BJ (cell line): Measurements from ENCODE around the gene CLSTN2. TPM values are rescaled to one million over a fixed set of nuclear protein-coding genes. Genes with fewer than 3 reads are reported as not detected.
A peak's percentile ranks its signal among the peaks of the same experiment; 100 is the strongest.

ENCODE experiments used
- CTCF ChIA-PET: fragments of 350-600 bp; formaldehyde crosslinking; extraction: SDS; loops from one replicate; lab custom pipeline; 2021; ENCODE audit warnings: antibody characterized with exemption, inconsistent platforms; lab: Yijun Ruan, JAX
- POLR2A ChIA-PET: fragments of 300-600 bp; sonication (Branson Sonifier 250); formaldehyde crosslinking; extraction: SDS; loops from one replicate; lab custom pipeline; 2021; ENCODE audit warnings: antibody characterized with exemption; lab: Charles Lee
- DNase-seq: peaks from one replicate; pipeline ENCODE4 v3.0.0-alpha.2; 2011; ENCODE audit warnings: low read depth
- H3K27me3 ChIP-seq: 2 replicates; pipeline ENCODE4 v1.6.0; 2011; ENCODE audit warnings: low read length; ENCODE audit not compliant: control insufficient read depth, insufficient read depth
- H3K36me3 ChIP-seq: 2 replicates; pipeline ENCODE4 v1.5.1; 2011; ENCODE audit warnings: low read length; ENCODE audit not compliant: control insufficient read depth, insufficient read depth
- H3K4me3 ChIP-seq: 2 replicates; pipeline ENCODE4 v1.5.1; 2011; ENCODE audit warnings: low read depth, mild to moderate bottlenecking, control low read depth, low read length
- CTCF ChIP-seq: IDR thresholded peaks from 2 replicates; pipeline ENCODE4 v1.5.1; 2011; ENCODE audit warnings: low read depth, mild to moderate bottlenecking, control low read depth, inconsistent platforms, low read length, moderate library complexity; ENCODE audit not compliant: insufficient read depth
- polyA plus RNA-seq: library from polyadenylated mRNA; depleted of rRNA; stranded (reverse); fragments of >200 nt; gene quantifications from 2 replicates; pipeline ENCODE4 v1.2.3, GENCODE V29; 2011

The CLSTN2 gene
- polyA plus RNA-seq, 1 experiment = 1.8 TPM

DNA sequence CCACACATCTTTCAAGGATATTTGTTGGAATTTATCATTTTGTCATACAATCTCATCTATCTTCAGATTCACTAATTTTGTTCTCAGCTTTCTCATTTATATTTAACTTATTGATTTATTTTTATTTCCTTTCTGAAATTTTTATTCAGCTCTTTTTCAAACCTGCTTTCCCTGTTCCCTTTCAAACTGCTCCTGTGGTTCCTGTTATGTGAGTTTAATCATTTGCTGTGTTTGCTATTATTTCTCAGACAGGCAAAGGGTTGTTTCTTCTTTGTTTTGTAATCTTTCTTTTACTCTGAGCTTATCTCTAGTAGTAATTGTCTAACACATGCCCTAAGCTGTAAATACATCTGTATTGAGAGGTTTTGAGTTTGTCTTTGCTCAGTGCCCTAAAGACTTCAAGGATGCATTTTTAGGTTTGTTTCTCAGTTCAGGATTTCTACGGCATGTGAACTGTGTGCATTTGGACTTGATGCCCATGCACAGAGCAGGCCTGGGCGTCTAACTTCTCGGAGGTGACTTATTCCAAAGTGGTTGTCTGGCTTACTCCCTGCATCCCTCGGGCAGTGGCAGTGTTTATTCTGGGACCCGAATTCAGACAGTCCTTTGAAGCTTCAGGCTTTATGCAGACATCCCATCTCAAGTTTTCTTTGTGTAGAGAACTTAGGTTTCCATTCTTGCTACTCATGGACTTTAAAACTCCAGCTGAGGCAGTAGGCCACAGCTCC is 587.8 kb downstream of the CLSTN2 start:
- DNase-seq = no peak
- Histone ChIP-seq H3K4me3 (no peak overlapping the region), H3K36me3 (no peaks in the 10 kb centered on the region), H3K27me3 (no peaks in the 10 kb centered on the region)
- TF ChIP-seq CTCF = no peak
- ChIA-PET POLR2A (no interaction called here), CTCF (no interaction called here)

GRCh38 chr3:140523600-140523999 is 588.6 kb downstream of the CLSTN2 start:
- H3K4me3 ChIP-seq = no peak overlapping the region
- no peaks in the 10 kb centered on the region for H3K36me3 ChIP-seq
- no peak for TF ChIP-seq CTCF
- ChIA-PET POLR2A (no interaction called here), CTCF (no interaction called here)
- H3K27me3 ChIP-seq = no peaks in the 10 kb centered on the region
- no peak for DNase-seq

GRCh38 chr3:140527156-140527555 is 592.2 kb downstream of the CLSTN2 start:
- no peak for DNase-seq
- H3K27me3 ChIP-seq = no peaks in the 10 kb centered on the region
- H3K36me3 ChIP-seq = no peaks in the 10 kb centered on the region
- no peak for TF ChIP-seq CTCF
- CTCF ChIA-PET = no interaction called here
- no peak overlapping the region for H3K4me3 ChIP-seq
- POLR2A ChIA-PET = interaction anchor here (0.6 kb wide), 1 partner anchor 405 kb away, joined by 4 read pairs; no protein-coding TSS in a partner anchor

DNA sequence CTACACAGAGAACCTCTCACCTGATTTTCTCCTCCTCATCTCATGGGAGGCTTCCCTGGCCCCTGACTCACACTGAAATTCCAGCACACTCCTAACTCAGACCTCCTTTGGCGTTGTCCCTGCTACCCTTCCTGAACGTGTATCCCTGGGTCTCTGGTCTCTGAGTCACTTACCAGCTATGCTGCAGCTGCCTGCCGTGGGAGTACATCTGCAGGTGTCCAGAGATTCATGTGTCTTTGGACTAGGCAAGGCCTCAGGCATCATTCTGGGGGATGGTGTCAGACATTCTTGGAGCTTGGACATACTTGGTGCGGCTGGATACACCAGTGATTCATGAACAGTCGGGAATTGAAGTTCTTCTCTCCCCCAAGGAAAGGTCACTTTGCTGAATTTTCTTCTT is 594.1 kb downstream of the CLSTN2 start:
- Histone ChIP-seq H3K4me3 (no peak overlapping the region), H3K27me3 (no peaks in the 10 kb centered on the region), H3K36me3 (no peaks in the 10 kb centered on the region)
- peak; percentile 11 for DNase-seq
- ChIA-PET CTCF (interaction anchor here (0.5 kb wide), 1 partner anchor 24 kb away, joined by 5 read pairs; no protein-coding TSS in a partner anchor), POLR2A (no interaction called here)
- TF ChIP-seq CTCF = no peak

GRCh38 chr3:140529558-140529957 is 594.6 kb downstream of the CLSTN2 start:
- no peaks in the 10 kb centered on the region for H3K36me3 ChIP-seq
- no peak for DNase-seq
- no peak overlapping the region for H3K4me3 ChIP-seq
- no peak for TF ChIP-seq CTCF
- ChIA-PET POLR2A (no interaction called here), CTCF (no interaction called here)
- no peaks in the 10 kb centered on the region for H3K27me3 ChIP-seq
